H1 (cell line): ENCODE measurements around the gene ST6GALNAC2. TPM values are rescaled to one million over a fixed set of nuclear protein-coding genes. Genes with fewer than 3 reads are reported as not detected.

ENCODE experiments used
- CTCF ChIA-PET: fragments of 300-600 bp; sonication (Branson Sonifier 250); formaldehyde crosslinking; loops from one replicate; lab custom pipeline; 2021; ENCODE audit not compliant: partially characterized antibody; lab: Charles Lee
- POLR2A ChIA-PET: fragments of 300-600 bp; sonication (Branson Sonifier 250); formaldehyde crosslinking; loops from one replicate; lab custom pipeline; 2021; ENCODE audit warnings: inconsistent platforms; ENCODE audit not compliant: partially characterized antibody; lab: Charles Lee
- DNase-seq, 2 experiments: peaks; one replicate each; pipeline versions ENCODE4 v3.0.0 to v3.0.0-alpha.2; 2010 to 2022; ENCODE audit warnings: low spot score in 2 of 2, low read depth in 1 of 2, mixed read lengths in 1 of 2
- FAIRE-seq: peaks from 2 replicates; lab custom pipeline; 2011; peaks lifted over from hg19 to GRCh38; lab: Jason Lieb, UNC
- H2AFZ ChIP-seq: 2 replicates; pipeline ENCODE4 v1.8.1; 2012; ENCODE audit warnings: low read length, inconsistent platforms
- H2AK5ac ChIP-seq: 2 replicates; pipeline ENCODE4 v1.6.1; 2013; ENCODE audit warnings: low read depth, low read length
- H2BK120ac ChIP-seq: replicated peaks from 2 replicates; pipeline ENCODE3; 2013; ENCODE audit warnings: low read depth, low read length, inconsistent platforms
- H2BK12ac ChIP-seq: 2 replicates; pipeline ENCODE4 v1.6.1; 2013; ENCODE audit warnings: low read depth, low read length
- H2BK15ac ChIP-seq: 2 replicates; pipeline ENCODE4 v1.6.1; 2013; ENCODE audit warnings: low read length
- H2BK20ac ChIP-seq: 2 replicates; pipeline ENCODE4 v1.6.1; 2013; ENCODE audit warnings: low read length
- H2BK5ac ChIP-seq: 2 replicates; pipeline ENCODE4 v1.6.1; 2013; ENCODE audit warnings: low read depth, low read length
- H3K14ac ChIP-seq: 2 replicates; pipeline ENCODE4 v1.6.1; 2013; ENCODE audit warnings: inconsistent platforms; ENCODE audit not compliant: insufficient read length
- H3K18ac ChIP-seq: 2 replicates; pipeline ENCODE4 v1.6.1; 2013; ENCODE audit warnings: low read length; ENCODE audit errors: extremely low read depth
- H3K23ac ChIP-seq: 2 replicates; pipeline ENCODE4 v1.6.1; 2013; ENCODE audit warnings: inconsistent platforms; ENCODE audit not compliant: insufficient read length
- H3K23me2 ChIP-seq: 2 replicates; pipeline ENCODE4 v1.6.1; 2013; ENCODE audit warnings: low read depth, low read length
- H3K27ac ChIP-seq: 2 replicates; pipeline ENCODE4 v1.6.1; 2011; ENCODE audit warnings: low read depth, low read length, inconsistent platforms
- H3K27me3 ChIP-seq, 4 experiments: replicated peaks in 1 of 4; 1 replicate in 1 of 4; 2 replicates in 3 of 4; pipeline versions ENCODE4 v1.6.1 to v1.8.1; 2011 to 2013; ENCODE audit warnings: low read length in 3 of 4, mild to moderate bottlenecking in 3 of 4, inconsistent platforms in 2 of 4, mixed read lengths in 2 of 4, moderate library complexity in 1 of 4; ENCODE audit not compliant: control insufficient read depth in 3 of 4, insufficient read depth in 3 of 4; ENCODE audit errors: extremely low read depth in 1 of 4
- H3K36me3 ChIP-seq, 4 experiments: 2 replicates each; pipeline versions ENCODE4 v1.6.1 to v1.8.1; 2011 to 2013; ENCODE audit warnings: mild to moderate bottlenecking in 4 of 4, low read length in 3 of 4, moderate library complexity in 2 of 4, control low read depth in 1 of 4, inconsistent platforms in 1 of 4; ENCODE audit not compliant: insufficient read depth in 4 of 4, control insufficient read depth in 2 of 4
- H3K4ac ChIP-seq: replicated peaks from 2 replicates; pipeline ENCODE3; 2013; ENCODE audit warnings: low read length, low read depth, mixed read lengths, inconsistent platforms; ENCODE audit not compliant: insufficient read length
- H3K4me1 ChIP-seq, 4 experiments: replicated peaks in 1 of 4; 1 replicate in 1 of 4; 2 replicates in 3 of 4; pipeline versions ENCODE4 v1.6.1 to v1.8.1; 2011 to 2013; ENCODE audit warnings: low read length in 3 of 4, inconsistent platforms in 2 of 4, mixed read lengths in 1 of 4; ENCODE audit not compliant: insufficient read depth in 4 of 4, control insufficient read depth in 3 of 4
- H3K4me2 ChIP-seq, 2 experiments: 2 replicates each; pipeline versions ENCODE4 v1.6.1 to v1.8.1; 2011 to 2013; ENCODE audit warnings: low read depth in 2 of 2, low read length in 2 of 2, control low read depth in 1 of 2, inconsistent platforms in 1 of 2, mild to moderate bottlenecking in 1 of 2; ENCODE audit not compliant: insufficient read depth in 1 of 2
- H3K4me3 ChIP-seq, 4 experiments: fragments of 200-600, 300-600 bp in 1 of 4; sonication (generic), shearing (Covaris generic), sonication (Bioruptor Twin) in 1 of 4; 2 replicates each; pipeline versions ENCODE4 v1.5.1 to v1.8.1; 2011 to 2016; ENCODE audit warnings: low read length in 4 of 4, low read depth in 3 of 4, control low read depth in 2 of 4, inconsistent platforms in 2 of 4, mild to moderate bottlenecking in 2 of 4, mixed read lengths in 1 of 4, moderate library complexity in 1 of 4; ENCODE audit not compliant: insufficient read depth in 2 of 4; ENCODE audit errors: extremely low read depth in 1 of 4
- H3K56ac ChIP-seq: replicated peaks from 2 replicates; pipeline ENCODE3; 2013; ENCODE audit warnings: low read depth, mild to moderate bottlenecking, mixed read lengths, low read length, inconsistent platforms; ENCODE audit not compliant: insufficient read length
- H3K79me1 ChIP-seq: 2 replicates; pipeline ENCODE4 v1.6.1; 2013; ENCODE audit warnings: low read depth, low read length, control low read depth
- H3K79me2 ChIP-seq, 2 experiments: 2 replicates each; pipeline versions ENCODE4 v1.6.1 to v1.8.1; 2012 to 2013; ENCODE audit warnings: low read length in 2 of 2, mild to moderate bottlenecking in 2 of 2, inconsistent platforms in 1 of 2; ENCODE audit not compliant: insufficient read depth in 2 of 2, control insufficient read depth in 1 of 2
- H3K9ac ChIP-seq, 4 experiments: replicated peaks in 1 of 4; 1 replicate in 1 of 4; 2 replicates in 3 of 4; pipeline versions ENCODE4 v1.6.1 to v1.8.1; 2011 to 2013; ENCODE audit warnings: low read depth in 3 of 4, low read length in 3 of 4, control low read depth in 2 of 4, mild to moderate bottlenecking in 2 of 4, moderate library complexity in 2 of 4, inconsistent platforms in 1 of 4; ENCODE audit errors: extremely low read depth in 1 of 4
- H3K9me3 ChIP-seq, 2 experiments: 2 replicates each; pipeline versions ENCODE4 v1.6.1 to v1.8.1; 2012 to 2013; ENCODE audit warnings: mild to moderate bottlenecking in 2 of 2, moderate library complexity in 2 of 2, control low read depth in 1 of 2, inconsistent platforms in 1 of 2, low read depth in 1 of 2, low read length in 1 of 2, mixed read lengths in 1 of 2; ENCODE audit not compliant: insufficient read depth in 2 of 2
- H4K20me1 ChIP-seq, 2 experiments: replicated peaks in 1 of 2; 2 replicates each; pipeline versions ENCODE3 to v1.8.1; 2011 to 2013; ENCODE audit warnings: inconsistent platforms in 2 of 2, low read length in 2 of 2, mild to moderate bottlenecking in 1 of 2; ENCODE audit not compliant: insufficient read depth in 2 of 2, control insufficient read depth in 1 of 2
- H4K5ac ChIP-seq: 2 replicates; pipeline ENCODE4 v1.6.1; 2013; ENCODE audit warnings: low read length, low read depth, mixed read lengths, inconsistent platforms; ENCODE audit not compliant: insufficient read length
- H4K8ac ChIP-seq: 2 replicates; pipeline ENCODE4 v1.8.0; 2013; ENCODE audit warnings: mild to moderate bottlenecking, moderate library complexity, low read length, inconsistent platforms; ENCODE audit not compliant: insufficient read depth; ENCODE audit errors: extremely low read depth
- H4K91ac ChIP-seq: replicated peaks from 2 replicates; pipeline ENCODE3; 2013; ENCODE audit warnings: low read length, mixed read lengths, inconsistent platforms; ENCODE audit not compliant: insufficient read length
- CBX5 ChIP-seq: fragments of 300-800, 300-1000 bp; sonication (generic); IDR thresholded peaks from 2 replicates; pipeline ENCODE4 v1.7.1; 2016; ENCODE audit warnings: antibody characterized with exemption, low read length, low read depth
- YY1 ChIP-seq: IDR thresholded peaks from 2 replicates; pipeline ENCODE4 v1.6.1; 2011; ENCODE audit warnings: low read depth, mild to moderate bottlenecking, low read length
- WGBS, 2 experiments: shearing (Covaris generic) in 1 of 2; methylation state at CpG; one replicate each; pipeline versions ENCODE4 v1.1.6 to v1.1.7; 2013 to 2015; ENCODE audit warnings: low lambda C conversion rate in 2 of 2, mixed read lengths in 2 of 2, inconsistent platforms in 1 of 2, low coverage in 1 of 2, missing lambda C conversion rate in 1 of 2; ENCODE audit not compliant: insufficient replicate concordance in 2 of 2, insufficient coverage in 1 of 2, insufficient read length in 1 of 2; ENCODE audit errors: extremely low coverage in 1 of 2, missing lambda C conversion rate in 1 of 2; 5-methylcytosine and 5-hydroxymethylcytosine counted together
- polyA plus RNA-seq, 7 experiments: library from polyadenylated mRNA; depleted of rRNA in 3 of 7; stranded (reverse) in 5 of 7; unstranded in 2 of 7; fragments of >200 nt in 5 of 7; fragments of 200-250 nt in 2 of 7; gene quantifications; 1 replicate in 5 of 7; 2 replicates in 1 of 7; 4 replicates in 1 of 7; pipeline versions ENCODE4 v1.2.1 to v1.2.3, GENCODE V29; 2011 to 2013; ENCODE audit warnings: missing spikeins in 2 of 7, mixed read lengths in 2 of 7
- total RNA-seq: library from RNA; stranded (reverse); fragmentation: NEBNext Ultra II Directional; extraction: Animal tissue kit (Norgen Biotek cat#: 25700); gene quantifications from 2 replicates; pipeline ENCODE4 v1.2.1, GENCODE V29; 2021

ST6GALNAC2 gene
- total and polyA plus RNA-seq, 2 of the 8 experiments (the other 6 are each of a cell fraction or from before 2014, with no cell fraction given) = 0.09 TPM; not detected in 1

- peaks cover 0 to 7% of the 10 kb centered on the region in 2 experiments for H4K20me1 ChIP-seq
- H3K36me3 ChIP-seq = no peaks in the 10 kb centered on the region
- no peak overlapping the region for H3K23ac ChIP-seq
- WGBS, 2 experiments = 80% methylated on average over 18 of the region's 24 CpGs; no CpG with 5 or more reads in 1 of the 2 experiments
- H4K5ac ChIP-seq = no peak overlapping the region
- no peak overlapping the region for H3K4me3 ChIP-seq
- no peak overlapping the region for H3K4ac ChIP-seq
- H3K27me3 ChIP-seq = peaks cover 0 to 2% (median 2%) of the 10 kb centered on the region in 4 experiments; a peak in 4 of 7 replicates
- H2BK12ac ChIP-seq = no peak overlapping the region; the same call in 1 of the 2 replicates
- no peak overlapping the region for H2BK120ac ChIP-seq
- FAIRE-seq (no peak), DNase-seq (no peak)
- no peaks in the 10 kb centered on the region for H3K9me3 ChIP-seq
- H3K56ac ChIP-seq = no peak overlapping the region
- no peak overlapping the region for H3K27ac ChIP-seq
- H2BK20ac ChIP-seq = no peak overlapping the region
- TF ChIP-seq YY1 (no peak), CBX5 (no peak)
- no peaks in the 10 kb centered on the region for H3K79me1 ChIP-seq
- H2BK15ac ChIP-seq = 0 out of 2 replicates have a peak overlapping the region, but pooled peaks have one; percentile 48
- no peak overlapping the region for H3K18ac ChIP-seq
- ChIA-PET POLR2A (interaction anchor here (0.6 to 3.7 kb wide), 10 partner anchors 8 to 126 kb away, joined by 3 to 27 read pairs (median 4); no protein-coding TSS in a partner anchor), CTCF (interaction anchor here (0.8 to 15.6 kb wide), 16 partner anchors 8 to 199 kb away, joined by 3 to 260 read pairs (median 12); partner anchors contain the start of genes AANAT and CYGB)
- no peak overlapping the region for H4K91ac ChIP-seq
- H3K23me2 ChIP-seq = peaks cover 10% of the 10 kb centered on the region
- no peaks in the 10 kb centered on the region; a peak in 1 of 4 replicates for H3K79me2 ChIP-seq
- H3K4me1 ChIP-seq = peaks cover 0 to 35% (median 16%) of the 10 kb centered on the region in 4 experiments; a peak in 6 of 7 replicates
- H2BK5ac ChIP-seq = no peak overlapping the region
- H3K14ac ChIP-seq = no peak overlapping the region
- no peak overlapping the region for H3K9ac ChIP-seq
- no peak overlapping the region for H4K8ac ChIP-seq
- no peak overlapping the region for H2AK5ac ChIP-seq
- H2AFZ ChIP-seq = no peak overlapping the region
- peak overlapping the region in 1 of 2 experiments; percentile 19; a peak in 1 of 4 replicates for H3K4me2 ChIP-seq
Observed at GRCh38 chr17:76544546-76545365, 40.9 kb downstream of the ST6GALNAC2 start.
